Subcutaneous adipose tissue (tissue), 4 donors: ENCODE results near the gene PTCD1. TPM values are rescaled to one million over a fixed set of nuclear protein-coding genes. Genes with fewer than 3 reads are reported as not detected.

ENCODE experiments used
- CTCF ChIP-seq: fragments of 450-650 bp; IDR thresholded peaks from one replicate; pipeline ENCODE4 v1.5.1; 2016; ENCODE audit warnings: low read depth, mild to moderate bottlenecking, control low read depth, antibody characterized with exemption, moderate library complexity
- total RNA-seq, 4 donors: library from RNA; depleted of rRNA; stranded (reverse); fragments of >200 nt; gene quantifications; one replicate each; pipeline ENCODE4 v1.1.0, GENCODE V29; 2016

Gene PTCD1
- total RNA-seq, 4 donors from 2014 or later, result 3.7 to 11.9 (median 5.3) TPM

- no peak for TF ChIP-seq CTCF
These were observed 18.6 kb upstream of the PTCD1 start for GRCh38 chr7:99457050-99457649.

- TF ChIP-seq CTCF, result no peak
These were observed 17.7 kb upstream of the PTCD1 start for GRCh38 chr7:99456288-99456687.

GRCh38 chr7:99455874-99456273, 17.3 kb upstream of the PTCD1 start:
- TF ChIP-seq CTCF, result no peak

DNA sequence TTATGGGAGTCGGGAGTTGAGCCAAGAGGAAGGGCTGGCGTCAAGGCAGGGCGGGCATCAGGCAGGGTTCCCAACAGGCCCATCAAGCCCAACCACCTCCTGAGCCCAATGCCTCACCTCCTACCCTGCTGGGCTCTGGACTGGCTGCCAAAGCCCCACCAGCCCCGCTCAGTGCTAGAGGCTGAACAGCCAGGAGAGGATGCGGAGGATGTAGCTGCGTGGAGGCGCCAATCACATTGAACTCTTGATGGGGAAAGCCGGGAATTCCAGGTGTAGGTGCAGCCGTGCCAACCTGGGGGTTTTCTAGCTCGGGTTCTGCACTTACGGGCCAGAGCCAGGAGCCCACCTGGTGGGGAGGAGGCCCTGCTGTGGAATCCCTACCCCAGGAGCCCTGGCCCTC, 14.5 kb upstream of the PTCD1 start:
- TF ChIP-seq CTCF, result no peak

DNA sequence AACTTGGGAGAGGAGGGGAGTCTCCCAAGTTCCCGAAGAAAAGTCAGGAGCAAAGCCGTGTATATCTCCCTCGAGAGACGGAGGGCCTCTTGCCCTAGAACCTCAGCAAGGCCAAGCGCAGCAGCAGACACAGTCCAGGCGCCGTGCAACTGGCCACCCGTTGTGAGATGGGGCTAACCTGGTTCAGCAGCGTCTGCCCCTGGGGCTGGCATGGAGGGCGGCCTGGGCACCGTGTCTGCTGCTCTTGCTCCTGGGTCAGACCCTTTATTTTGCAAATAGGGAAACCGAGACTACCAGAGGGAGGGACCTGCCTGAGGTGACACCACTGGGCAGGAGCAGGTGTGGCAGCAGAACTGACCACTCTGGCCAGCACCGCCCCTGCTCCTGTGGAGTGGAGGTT, 13.9 kb upstream of the PTCD1 start:
- TF ChIP-seq CTCF, result no peak

- TF ChIP-seq CTCF, result no peak
These were observed 13.3 kb upstream of the PTCD1 start for GRCh38 chr7:99451936-99452335.

DNA sequence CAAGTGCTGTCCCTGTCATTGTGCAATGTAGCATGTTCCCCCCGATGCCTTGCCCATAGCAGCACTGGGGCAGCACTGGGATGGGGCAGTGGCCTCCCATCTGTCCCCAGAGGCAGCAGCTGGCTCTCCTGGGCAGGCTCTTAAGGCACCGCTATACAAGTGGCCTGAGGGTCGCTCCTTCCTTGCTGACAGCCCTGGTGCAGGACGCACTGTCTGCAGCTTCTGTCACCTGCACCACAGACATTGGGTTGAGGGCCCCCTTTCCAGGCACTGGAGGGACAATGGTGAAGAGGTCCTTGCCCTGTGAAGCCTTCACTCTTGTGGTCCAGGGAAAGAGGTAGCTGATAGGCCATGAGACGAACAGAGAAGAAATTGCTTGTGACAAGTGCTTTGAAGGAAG, 10.7 kb upstream of the PTCD1 start:
- no peak for TF ChIP-seq CTCF
